T-helper 2 cell treated with Interferon-gamma antibody and Interleukin-4, amounts not matched to agents 100 ng/mL and 5 ng/mL, for 36 hours (primary cell): ENCODE measurements around the gene FAM170B. TPM values are rescaled to one million over a fixed set of nuclear protein-coding genes. Genes with fewer than 3 reads are reported as not detected.

ENCODE experiments used
- intact Hi-C: fragments of 100-400 bp; cut with micrococcal nuclease; formaldehyde crosslinking; loops from one replicate; pipeline ENCODE4 v1.15.1; 2023
- total RNA-seq: library from RNA; stranded (reverse); gene quantifications from 2 replicates; pipeline ENCODE4 v1.2.3, GENCODE V29; 2022

The FAM170B gene
- total RNA-seq, 1 donor from 2014 or later = 0.18 TPM

DNA sequence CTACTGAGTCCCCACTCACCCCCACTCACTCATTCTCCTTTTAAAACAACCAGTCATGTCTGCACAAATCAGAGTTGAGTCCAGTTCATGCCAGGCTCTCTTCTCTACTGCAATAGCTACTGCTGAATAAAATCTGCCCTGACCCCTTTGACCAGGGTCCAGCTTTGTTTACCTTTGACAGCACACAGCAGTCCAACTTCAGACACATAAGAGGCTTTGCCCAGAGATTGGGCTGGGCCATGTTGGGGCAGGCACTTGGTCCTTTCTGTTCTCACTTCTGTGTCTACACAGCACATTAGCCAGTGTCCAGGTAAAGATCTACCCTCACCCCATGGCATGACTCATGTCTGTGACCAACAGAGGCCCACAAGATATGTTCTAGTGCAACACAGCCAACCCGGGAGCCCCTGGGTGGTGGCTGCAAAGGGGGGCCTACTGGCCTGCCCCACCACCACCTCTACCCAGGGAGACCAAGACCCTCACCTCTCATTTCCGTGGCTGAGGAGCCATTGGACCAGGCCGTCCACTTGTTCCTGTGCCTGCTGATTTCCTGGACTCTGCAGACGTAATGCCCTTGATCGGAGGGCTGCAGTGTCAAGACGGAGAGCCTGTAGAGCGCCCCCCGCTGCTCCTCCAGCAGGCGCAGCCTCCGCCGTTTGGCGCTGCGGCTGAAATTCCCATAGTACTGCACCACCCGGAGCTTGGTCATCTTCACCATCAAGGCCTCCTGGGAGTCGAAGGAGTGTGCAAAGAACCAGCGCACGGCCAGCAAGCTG, 26.5 kb downstream of the FAM170B start:
- intact Hi-C loops = no loop called here

DNA sequence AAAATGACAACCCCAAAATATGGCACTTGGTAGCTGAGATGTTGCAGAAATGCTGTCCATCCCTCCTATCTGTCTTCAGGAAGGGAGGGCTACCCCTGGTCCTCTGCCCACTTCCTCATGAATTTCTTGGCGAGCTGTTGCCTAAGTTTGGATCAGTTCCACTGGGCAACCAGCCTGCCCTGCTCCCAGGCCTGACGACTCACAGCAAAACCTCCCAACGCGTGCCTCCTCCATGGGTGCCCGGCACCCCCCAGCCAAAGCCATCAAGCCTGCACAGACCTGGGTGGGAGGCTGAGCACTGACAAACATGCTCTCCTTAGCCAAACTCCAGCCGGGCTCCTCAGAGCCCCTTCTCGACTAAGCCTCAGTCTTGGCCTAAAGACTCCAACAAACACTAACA, 27.4 kb downstream of the FAM170B start:
- intact Hi-C loops = no loop called here

DNA sequence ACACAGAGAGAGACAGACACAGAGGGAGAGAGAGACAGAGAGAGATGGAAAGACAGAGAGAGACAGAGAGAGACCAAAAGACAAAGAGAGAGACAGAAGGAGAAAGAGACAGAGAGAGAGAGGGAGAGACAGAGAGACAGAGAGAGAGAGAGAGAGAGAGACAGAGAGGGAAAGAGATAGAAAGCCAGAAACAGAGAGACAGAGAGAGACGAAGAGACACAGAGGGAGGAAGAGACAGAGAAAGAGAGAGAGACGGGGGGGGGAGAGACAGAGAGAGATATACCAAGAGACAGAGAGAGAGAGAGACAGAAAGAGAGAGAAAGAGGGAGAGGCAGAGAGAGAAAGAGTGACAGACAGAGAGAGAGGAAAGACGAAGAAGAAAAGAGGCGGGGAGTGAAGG, 28.7 kb downstream of the FAM170B start:
- intact Hi-C loops = no loop called here

DNA sequence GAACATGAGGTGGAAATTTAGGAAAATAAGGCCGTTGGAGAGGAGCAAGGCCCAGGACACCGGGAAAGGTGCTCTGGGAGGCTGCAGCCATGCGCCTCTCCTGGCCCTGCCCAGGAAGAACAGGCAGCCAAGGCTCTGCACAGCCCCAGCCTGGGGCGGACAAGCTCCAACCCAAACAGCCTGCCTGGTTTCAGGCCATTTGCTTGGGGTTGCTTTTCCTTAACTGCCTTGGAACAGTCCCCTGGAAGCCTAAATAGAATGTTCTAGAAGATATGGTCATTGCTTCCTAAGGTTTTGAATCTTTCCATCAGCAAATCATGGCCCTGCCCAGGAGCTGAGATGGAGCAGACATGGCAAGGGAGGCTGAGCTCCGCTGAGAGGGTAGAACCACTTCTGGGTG, 29.5 kb downstream of the FAM170B start:
- intact Hi-C loops = no loop called here

DNA sequence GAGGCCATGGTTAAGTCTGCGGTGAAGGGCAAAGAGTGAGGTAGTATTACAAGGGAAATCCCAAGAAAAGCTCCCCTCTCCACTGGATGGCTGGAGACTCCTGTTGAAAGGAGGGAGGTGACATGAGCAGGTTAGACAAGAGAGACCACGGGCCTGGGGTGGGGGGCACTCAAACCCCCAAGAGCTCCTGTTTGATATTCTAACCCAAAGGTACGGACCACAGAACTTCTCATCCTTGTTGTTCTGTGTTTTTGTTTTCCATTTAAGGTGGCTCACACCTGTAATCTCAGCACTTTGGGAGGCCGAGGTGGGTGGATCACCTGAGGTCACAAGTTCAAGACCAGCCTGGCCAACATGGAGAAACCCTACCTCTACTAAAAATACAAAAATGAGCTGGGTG, 30.1 kb downstream of the FAM170B start:
- intact Hi-C loops = no loop called here

DNA sequence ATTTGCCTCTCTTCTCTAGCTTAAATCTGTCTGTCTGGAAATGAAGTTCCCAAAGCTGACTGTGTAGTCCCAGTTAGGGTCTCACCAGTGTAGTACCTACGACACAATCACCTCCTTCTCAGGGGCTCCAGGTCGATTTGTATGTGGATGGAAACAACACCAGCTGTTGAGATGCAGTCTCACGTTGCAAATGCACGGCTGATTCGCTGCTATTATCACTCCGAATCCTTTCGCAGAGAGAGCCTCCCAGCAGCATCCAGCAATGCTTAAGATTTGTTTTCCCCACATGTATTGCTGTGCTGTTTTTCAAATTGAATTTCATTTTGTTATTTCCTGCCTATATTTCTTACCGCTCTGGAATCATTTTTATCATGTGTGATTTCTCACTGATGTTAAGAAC, 34.8 kb downstream of the FAM170B start:
- intact Hi-C loops = no loop called here

DNA sequence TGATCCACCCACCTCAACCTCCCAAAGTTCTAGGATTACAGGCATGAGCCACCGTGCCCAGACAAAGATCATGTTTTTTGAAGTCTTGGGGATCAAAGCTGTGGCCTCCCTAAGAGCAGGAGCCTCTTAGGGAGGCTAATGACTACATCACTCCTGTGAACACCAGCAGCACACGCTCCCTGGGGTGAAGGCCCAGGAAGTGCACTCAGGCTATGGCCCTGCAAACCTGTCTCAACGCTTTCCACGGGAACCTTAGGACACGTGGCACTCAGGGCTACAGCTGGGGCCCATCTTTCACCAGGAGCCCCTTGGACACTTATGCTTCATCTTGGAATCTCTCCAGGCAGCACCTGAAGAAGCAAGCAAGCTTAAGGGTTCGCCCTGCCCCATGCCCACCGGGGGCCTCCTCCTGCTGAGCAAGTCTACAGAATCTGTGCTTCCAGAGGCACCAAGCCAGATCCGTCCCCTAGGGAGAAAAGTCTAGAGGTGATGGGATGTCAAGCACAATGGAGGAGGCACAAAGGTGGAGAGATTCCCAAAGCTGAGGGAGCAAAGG, 36.9 kb downstream of the FAM170B start:
- intact Hi-C loops = no loop called here

DNA sequence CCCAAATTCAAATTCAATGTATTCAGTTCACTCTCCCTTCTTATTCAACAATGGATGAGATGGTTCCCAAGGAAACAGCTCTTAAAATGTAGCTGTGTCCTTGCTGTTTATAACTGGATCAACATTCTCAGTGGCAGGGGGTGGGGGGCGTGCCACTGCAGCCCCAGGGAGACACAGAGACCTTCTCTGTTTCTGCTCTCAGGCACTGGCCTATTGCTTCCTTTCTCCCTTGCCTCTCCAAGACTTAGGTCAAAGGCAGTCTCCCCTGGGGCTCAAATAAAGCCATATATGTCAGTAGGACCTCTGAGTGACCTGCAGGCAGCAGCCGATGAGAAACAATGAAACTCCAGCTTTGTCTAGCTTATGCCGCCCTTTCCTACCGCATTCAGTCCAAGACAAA, 39.2 kb downstream of the FAM170B start:
- intact Hi-C loops = no loop called here

DNA sequence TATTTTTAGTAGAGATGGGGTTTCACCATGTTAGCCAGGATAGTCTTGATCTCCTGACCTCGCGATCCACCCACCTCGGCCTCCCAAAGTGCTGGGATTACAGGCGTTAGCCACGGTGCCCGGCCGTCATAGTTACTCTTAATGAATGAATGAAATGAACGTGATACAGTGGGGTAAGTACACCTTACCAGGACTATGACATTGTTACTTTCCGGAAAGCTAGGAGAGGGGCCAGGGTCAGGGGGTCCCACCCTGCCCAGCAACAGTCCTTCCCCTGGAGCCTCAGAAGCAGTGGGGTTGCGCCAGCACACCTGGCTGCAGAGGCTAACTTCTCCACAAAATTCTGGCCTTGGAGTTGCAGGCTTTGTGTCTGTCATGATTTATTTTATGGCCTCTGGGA, 39.9 kb downstream of the FAM170B start:
- intact Hi-C loops = no loop called here

DNA sequence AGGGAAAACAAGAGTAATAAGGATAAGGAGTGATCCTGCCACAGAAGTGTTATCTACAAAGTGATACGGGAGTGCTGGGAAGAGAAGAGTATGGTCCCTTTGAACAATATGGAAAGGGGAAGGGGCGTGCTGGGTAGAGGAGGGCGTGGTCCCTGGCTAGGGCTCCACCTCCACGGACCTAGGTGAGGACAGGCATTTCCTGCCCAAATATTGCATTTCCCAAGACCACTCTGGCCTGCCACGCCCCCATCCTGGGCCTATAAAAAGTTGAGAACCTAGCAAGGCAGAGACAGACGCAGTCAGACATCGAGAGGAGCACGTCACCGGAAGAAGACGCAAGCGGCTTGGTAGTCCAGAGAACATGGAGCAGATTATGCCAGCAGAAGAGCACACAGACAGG, 41.3 kb downstream of the FAM170B start:
- intact Hi-C loops = no loop called here

DNA sequence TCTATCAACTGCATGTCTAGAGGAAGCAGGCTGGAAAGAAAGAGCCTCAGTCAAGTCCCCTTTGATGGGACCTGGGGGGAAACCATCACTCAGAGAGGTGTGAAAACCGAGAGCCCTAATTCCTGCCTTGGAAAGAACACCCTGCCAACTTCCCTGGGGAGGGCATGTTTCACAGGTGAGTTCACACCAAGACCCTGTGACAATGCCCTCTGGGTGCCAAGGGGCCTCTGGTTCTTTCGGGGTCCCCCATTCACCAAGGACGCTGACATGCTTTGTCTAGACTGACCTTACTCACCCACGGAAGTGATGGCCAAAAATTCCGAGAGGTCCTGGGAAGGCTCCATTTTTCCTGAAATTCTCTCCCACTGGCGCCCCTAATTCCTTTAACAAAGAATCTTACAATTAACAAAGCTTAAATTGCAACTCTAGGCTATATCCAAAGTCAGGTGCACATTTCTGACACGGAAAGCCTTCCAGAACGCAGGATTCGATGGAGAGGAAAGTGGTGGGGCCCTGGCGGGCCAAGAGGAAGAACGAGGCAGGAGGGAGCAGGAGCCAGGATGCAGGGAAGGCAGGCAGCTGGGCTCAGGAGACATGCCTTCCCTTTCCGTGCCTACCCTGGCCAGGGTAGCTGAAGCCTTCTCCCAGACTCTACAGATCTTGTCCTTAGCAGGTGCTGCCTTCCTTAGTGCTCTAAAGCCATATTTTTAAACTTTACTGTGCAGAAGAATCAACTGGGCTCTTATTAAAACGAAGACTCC, 42.2 kb downstream of the FAM170B start:
- intact Hi-C loops = no loop called here

DNA sequence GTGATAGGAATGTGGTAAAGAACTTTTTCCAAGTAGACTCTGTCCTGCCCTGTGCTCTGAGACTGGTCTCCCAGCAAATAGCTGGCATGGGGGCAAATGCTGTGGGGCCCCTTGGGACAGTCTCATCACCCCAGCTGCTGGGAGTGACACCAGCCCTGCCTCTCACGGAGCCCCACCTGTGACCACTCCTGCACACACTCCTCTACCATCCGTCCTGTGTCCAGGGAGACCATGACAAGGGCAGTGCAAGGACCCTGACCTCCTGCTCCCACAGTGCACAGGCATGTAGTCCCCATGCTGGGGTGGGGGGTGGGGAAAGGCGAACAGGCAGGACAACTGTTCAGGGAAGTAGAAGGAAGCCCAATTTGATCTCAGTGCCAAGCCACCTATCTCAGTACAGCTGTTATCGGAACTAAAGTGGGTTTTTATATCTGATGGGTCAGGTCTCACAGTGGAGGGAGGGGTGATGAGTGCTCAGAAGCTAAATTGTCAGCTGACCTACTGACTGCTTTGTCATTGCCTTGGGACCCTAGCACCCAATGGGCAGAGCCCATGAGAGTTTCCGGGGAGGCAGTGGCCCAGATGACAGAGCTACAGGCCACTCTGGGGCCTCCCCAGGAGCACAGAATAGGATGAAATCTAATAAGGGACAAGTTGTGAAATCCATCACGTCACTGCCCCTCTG, 43.0 kb downstream of the FAM170B start:
- intact Hi-C loops = no loop called here

DNA sequence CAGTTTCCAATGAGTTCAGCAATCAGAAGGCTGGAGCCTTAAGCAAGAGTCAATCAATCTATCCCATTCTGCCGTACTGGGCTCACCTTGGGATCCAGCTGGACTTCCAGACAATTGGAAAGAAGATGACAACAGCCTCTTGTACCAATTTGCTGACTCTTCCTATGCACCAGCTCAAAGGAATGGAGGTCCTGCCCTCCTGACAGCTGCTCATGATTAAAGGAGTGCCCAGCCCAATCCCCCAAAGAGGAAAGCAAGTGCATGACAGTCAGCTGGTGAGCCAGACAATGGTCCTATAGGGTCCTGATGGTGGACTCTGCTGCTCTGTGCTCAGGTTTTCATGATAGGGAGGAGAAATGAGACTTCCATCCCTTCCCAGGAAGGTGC, 43.6 kb downstream of the FAM170B start:
- intact Hi-C loops = no loop called here

DNA sequence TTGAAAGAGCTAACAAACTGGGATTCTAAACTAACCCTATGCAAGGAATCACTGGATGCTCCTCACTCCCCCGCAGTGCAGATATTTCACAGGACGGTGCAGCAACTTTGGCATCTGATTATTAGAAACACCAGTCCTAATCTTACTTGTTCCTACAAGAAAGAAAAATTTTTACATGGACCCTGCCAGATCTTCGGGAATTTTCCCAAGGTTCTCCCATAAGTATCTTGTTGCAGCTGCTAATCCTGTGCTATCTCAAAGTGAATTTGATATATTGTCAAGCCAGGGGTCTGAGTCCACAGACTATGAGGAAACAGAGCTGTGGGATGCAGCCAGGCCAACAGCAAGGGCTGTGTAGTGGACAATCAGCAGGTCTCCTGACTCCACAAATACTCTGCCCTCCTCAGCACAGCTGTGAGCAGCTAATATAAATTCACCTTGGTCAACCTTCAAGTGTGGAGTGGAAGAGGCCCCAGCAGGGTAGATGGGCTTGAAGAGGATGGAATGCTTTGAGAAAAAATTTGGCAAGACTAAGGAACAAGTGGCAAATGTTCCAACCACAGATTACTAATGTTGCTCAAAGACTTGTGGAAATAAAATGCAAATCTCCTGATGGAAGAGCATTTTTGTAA, 44.1 kb downstream of the FAM170B start:
- intact Hi-C loops = no loop called here

DNA sequence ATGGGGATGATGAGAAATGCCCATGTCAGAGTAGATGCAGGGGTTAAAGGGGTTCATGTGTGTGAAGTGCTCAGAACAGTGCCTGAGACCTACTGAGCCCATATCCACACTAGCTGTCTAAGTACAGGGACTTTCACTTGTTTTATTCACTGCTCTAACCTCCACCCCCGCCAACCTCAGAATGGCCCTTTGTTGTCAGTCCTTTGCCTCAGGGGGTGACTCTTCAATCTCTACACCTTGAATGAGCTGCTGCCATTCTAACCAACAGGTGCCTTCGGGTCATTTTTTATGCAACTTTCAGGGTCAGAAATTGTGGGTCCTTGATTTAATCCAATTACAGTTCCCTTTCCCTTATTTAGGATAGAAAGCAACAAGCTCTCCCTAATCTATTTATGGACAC, 44.7 kb downstream of the FAM170B start:
- intact Hi-C loops = no loop called here

DNA sequence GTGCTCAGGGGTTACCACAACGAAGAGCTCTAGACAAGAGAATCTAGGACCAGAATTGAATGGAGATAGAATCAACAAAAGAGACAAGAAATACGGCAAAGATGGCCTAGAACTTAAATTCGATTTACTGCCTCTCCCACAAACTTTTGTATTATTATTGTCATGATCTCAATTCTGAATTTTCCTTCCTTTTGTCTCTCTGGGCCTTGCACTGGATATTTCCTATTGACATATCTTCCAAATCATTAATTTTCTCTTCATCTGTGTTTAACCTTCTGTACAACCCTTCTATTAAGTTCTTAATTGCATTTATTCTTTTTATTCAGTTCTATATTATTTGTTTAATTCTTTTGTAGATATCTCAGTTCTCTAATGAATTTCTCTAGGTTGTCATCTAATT, 46.9 kb downstream of the FAM170B start:
- intact Hi-C loops = no loop called here

DNA sequence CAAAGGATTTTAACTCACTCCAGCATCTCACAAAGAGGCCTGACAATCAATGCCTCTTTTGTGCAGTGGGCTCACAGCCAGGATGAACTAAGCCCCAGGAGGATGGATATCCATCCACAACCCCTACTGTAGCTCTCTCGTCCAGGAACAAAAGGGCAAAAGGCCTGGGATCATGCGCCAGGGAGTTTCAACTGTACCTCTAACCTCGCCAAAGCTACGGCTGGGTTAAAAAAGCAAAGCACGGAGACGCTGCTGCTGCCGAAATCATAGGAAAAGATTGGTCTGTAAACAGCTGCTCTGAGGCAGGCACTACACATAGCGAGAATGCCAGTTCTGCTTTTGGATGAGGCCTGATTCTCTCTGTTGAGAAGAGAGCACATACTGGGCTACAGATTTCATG, 50.6 kb downstream of the FAM170B start:
- intact Hi-C loops = no loop called here

DNA sequence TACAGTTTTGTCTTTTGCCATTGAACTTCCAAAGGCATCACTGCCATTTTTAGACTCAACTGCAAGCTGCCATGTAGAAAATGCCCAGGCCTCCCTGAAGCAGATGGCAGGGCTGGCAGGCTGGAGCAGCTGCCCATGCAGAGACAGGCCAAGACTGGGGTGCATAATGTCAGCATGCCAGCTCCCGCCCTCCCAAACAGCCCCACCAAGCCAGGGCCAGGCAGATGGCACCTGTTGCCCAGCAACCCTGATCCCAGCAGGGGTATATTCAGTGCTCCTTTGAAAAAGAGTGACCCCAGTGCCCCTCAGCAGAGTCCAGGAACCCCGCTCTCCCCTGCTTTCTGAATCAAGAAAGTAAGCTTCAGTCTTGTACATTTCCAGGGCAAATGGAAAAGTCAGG, 51.1 kb downstream of the FAM170B start:
- intact Hi-C loops = no loop called here

DNA sequence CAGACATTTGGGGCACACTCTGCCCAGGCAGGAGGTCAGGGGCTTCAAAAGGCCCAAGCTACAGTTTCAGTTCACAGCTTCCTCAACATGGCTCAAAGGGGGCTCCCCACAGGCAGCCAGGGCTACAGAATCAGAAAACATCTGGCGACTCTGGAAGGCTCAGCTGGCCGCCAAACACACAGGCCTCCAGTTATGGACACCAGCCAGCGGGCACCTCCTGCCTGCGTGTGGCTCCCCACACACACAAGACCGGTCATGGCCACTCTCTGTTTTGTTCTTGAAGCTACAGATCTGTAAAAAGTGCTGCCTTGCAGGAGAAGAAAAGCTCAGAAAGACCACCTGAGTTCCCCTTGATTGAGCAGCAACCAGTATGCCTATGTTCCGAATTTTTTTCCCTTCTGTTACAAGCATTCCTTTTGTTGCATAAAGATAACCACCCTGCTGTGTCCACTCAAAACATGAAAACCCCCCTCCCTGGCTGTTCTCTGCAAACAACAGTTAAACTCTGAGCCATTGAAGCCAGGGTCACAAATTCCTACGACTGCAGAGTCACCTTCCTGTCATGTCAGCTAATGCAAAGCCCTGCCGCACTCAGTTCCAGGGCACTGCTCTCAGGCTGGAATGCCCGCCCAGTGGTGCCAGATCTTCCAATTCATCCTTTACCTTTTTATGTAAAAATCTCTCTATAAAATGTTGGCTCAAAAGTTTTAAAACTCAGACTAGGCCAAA, 52.1 kb downstream of the FAM170B start:
- intact Hi-C loops = no loop called here
